ENCODE measurements around the gene ATP6V0B. TPM values are rescaled to one million over a fixed set of nuclear protein-coding genes. Genes with fewer than 3 reads are reported as not detected.

The ATP6V0B gene
- total and polyA plus RNA-seq, 2 of the 13 experiments (the other 11 are each of a cell fraction or from before 2014, with no cell fraction given): 157 to 161 TPM

DNA sequence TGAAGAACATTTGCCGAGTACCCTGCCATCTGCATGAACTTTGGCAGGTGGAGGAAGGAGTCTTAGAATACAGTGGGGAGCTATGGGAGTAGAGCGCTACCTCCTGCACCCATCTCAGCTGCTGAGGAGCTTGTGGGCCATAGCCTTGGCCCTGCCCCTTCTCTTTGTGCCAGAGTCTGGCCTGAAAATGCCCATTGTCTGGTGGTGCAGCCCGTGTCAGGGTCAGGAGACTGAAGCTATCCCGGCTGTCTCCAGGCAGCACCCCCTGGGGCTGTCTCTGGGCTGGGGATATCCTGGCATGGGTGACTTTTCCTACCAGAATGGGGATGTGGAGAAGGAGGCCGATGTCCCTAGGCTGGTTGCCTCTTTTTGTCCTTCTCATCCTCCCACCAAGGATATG is 20.7 kb upstream of the ATP6V0B start:
- H3K36me3 ChIP-seq (replicated peaks in 1 of 2; ENCODE audit: control insufficient read depth in 1 of 2, insufficient read depth in 2 of 2, low read length in 2 of 2): peaks cover 0 to 21% of the 10 kb centered on the region in 2 experiments; a peak in 3 of 5 replicates
- no peak for ATAC-seq
- intact Hi-C loops (cut with micrococcal nuclease; ENCODE audit: unreplicated experiment): no loop called here

More for the DNA sequence above, 20.7 kb upstream of the ATP6V0B start:
- POLR2A ChIA-PET: interaction anchor here (1.0 kb wide), 1 partner anchor 21 kb away, joined by 3 read pairs; the partner anchor contains the start of gene ATP6V0B
- no peak for DNase-seq (ENCODE audit: low spot score)
- Histone ChIP-seq H3K27me3 (ENCODE audit: control insufficient read depth in 1 of 2, insufficient read depth in 2 of 2, low read length in 2 of 2) (no peaks in the 10 kb centered on the region), H3K27ac (ENCODE audit: extremely low read length, insufficient read depth, low read length) (no peak overlapping the region), H3K9me3 (ENCODE audit: low read length) (no peaks in the 10 kb centered on the region), H3K4me3 (replicated peaks in 1 of 3; ENCODE audit: insufficient read depth in 1 of 3, low read depth in 2 of 3, low read length in 3 of 3) (no peak overlapping the region), H3K4me1 (ENCODE audit: insufficient read depth, low read length) (no peaks in the 10 kb centered on the region), H3K79me2 (ENCODE audit: insufficient read depth, low read length) (no peaks in the 10 kb centered on the region), H3K4me2 (ENCODE audit: low read depth, low read length) (no peak overlapping the region), H4K20me1 (ENCODE audit: insufficient read depth, low read length) (no peaks in the 10 kb centered on the region), H3K9ac (ENCODE audit: insufficient read depth, low read depth, low read length) (no peak overlapping the region), H2AFZ (ENCODE audit: low read length) (no peak overlapping the region)
- no peak for FAIRE-seq
- 95% methylated on average over 2 of the region's 5 CpGs for WGBS (ENCODE audit: low lambda C conversion rate)
- in situ Hi-C loops (cut with HindIII; ENCODE audit: extremely low pct_ligation_motif_present, low pct_unique_long_range_greater_than_20kb): no loop called here
- CTCF ChIA-PET (ENCODE audit: low intra/inter-chr PET ratio, low total read pairs): no interaction called here
- TF ChIP-seq ZNF468 (CRISPR knock-in tag; IDR thresholded peaks at IDR 0.05) (no peak), RAD21 (CRISPR knock-in tag; IDR thresholded peaks at IDR 0.05) (no peak), POLR2A (IDR thresholded peaks at IDR 0.05; ENCODE audit: insufficient read depth in 1 of 2, low read depth in 2 of 2, low read length in 2 of 2) (no peak), ATAD3A (CRISPR knock-in tag; IDR thresholded peaks at IDR 0.05) (no peak), NCOA5 (CRISPR knock-in tag; IDR thresholded peaks at IDR 0.05) (no peak), BRCA1 (CRISPR knock-in tag; IDR thresholded peaks at IDR 0.05) (no peak), NR1H2 (CRISPR knock-in tag; IDR thresholded peaks at IDR 0.05; ENCODE audit: borderline replicate concordance, low read depth) (no peak), GABPA (IDR thresholded peaks at IDR 0.05; ENCODE audit: low read depth, low read length) (no peak), GABPA (CRISPR knock-in tag; IDR thresholded peaks at IDR 0.05; ENCODE audit: low read depth) (no peak), MBNL3 (CRISPR knock-in tag; conservative IDR thresholded peaks at IDR 0.05) (no peak), ZBTB43 (CRISPR knock-in tag; conservative IDR thresholded peaks at IDR 0.05) (no peak), ARID2 (CRISPR knock-in tag; IDR thresholded peaks at IDR 0.05; ENCODE audit: borderline replicate concordance) (no peak), ZSCAN22 (CRISPR knock-in tag; IDR thresholded peaks at IDR 0.05) (no peak), TOPORS (CRISPR knock-in tag; IDR thresholded peaks at IDR 0.05) (no peak), U2AF2 (IDR thresholded peaks at IDR 0.05; ENCODE audit: low read depth, low read length) (no peak), ARID3A (IDR thresholded peaks at IDR 0.05; ENCODE audit: low read depth, low read length) (no peak)
- TF ChIP-seq, protein P1, sequence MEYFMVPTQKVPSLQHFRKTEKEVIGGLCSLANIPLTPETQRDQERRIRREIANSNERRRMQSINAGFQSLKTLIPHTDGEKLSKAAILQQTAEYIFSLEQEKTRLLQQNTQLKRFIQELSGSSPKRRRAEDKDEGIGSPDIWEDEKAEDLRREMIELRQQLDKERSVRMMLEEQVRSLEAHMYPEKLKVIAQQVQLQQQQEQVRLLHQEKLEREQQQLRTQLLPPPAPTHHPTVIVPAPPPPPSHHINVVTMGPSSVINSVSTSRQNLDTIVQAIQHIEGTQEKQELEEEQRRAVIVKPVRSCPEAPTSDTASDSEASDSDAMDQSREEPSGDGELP (IDR thresholded peaks at IDR 0.05; ENCODE audit: borderline replicate concordance, low read depth): no peak
- TF ChIP-seq, protein P2, sequence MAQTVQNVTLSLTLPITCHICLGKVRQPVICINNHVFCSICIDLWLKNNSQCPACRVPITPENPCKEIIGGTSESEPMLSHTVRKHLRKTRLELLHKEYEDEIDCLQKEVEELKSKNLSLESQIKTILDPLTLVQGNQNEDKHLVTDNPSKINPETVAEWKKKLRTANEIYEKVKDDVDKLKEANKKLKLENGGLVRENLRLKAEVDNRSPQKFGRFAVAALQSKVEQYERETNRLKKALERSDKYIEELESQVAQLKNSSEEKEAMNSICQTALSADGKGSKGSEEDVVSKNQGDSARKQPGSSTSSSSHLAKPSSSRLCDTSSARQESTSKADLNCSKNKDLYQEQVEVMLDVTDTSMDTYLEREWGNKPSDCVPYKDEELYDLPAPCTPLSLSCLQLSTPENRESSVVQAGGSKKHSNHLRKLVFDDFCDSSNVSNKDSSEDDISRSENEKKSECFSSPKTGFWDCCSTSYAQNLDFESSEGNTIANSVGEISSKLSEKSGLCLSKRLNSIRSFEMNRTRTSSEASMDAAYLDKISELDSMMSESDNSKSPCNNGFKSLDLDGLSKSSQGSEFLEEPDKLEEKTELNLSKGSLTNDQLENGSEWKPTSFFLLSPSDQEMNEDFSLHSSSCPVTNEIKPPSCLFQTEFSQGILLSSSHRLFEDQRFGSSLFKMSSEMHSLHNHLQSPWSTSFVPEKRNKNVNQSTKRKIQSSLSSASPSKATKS (CRISPR knock-in tag; IDR thresholded peaks at IDR 0.05): no peak
- TF ChIP-seq, protein P3, sequence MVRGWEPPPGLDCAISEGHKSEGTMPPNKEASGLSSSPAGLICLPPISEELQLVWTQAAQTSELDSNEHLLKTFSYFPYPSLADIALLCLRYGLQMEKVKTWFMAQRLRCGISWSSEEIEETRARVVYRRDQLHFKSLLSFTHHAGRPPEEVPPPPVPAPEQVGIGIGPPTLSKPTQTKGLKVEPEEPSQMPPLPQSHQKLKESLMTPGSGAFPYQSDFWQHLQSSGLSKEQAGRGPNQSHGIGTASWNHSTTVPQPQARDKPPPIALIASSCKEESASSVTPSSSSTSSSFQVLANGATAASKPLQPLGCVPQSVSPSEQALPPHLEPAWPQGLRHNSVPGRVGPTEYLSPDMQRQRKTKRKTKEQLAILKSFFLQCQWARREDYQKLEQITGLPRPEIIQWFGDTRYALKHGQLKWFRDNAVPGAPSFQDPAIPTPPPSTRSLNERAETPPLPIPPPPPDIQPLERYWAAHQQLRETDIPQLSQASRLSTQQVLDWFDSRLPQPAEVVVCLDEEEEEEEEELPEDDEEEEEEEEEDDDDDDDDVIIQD (CRISPR knock-in tag; IDR thresholded peaks at IDR 0.05; ENCODE audit: low read depth): no peak
- no TSS peak for BruUV-seq (replicated peaks)

All from HepG2 (cell line).